BJ (cell line): ENCODE data around the gene KRTAP5-3. TPM values are rescaled to one million over a fixed set of nuclear protein-coding genes. Genes with fewer than 3 reads are reported as not detected.

Source experiments
- CTCF ChIA-PET: fragments of 350-600 bp; formaldehyde crosslinking; extraction: SDS; loops from one replicate; lab custom pipeline; 2021; ENCODE audit warnings: antibody characterized with exemption, inconsistent platforms; lab: Yijun Ruan, JAX
- POLR2A ChIA-PET: fragments of 300-600 bp; sonication (Branson Sonifier 250); formaldehyde crosslinking; extraction: SDS; loops from one replicate; lab custom pipeline; 2021; ENCODE audit warnings: antibody characterized with exemption; lab: Charles Lee
- DNase-seq: peaks from one replicate; pipeline ENCODE4 v3.0.0-alpha.2; 2011; ENCODE audit warnings: low read depth
- H3K27me3 ChIP-seq: 2 replicates; pipeline ENCODE4 v1.6.0; 2011; ENCODE audit warnings: low read length; ENCODE audit not compliant: control insufficient read depth, insufficient read depth
- H3K36me3 ChIP-seq: 2 replicates; pipeline ENCODE4 v1.5.1; 2011; ENCODE audit warnings: low read length; ENCODE audit not compliant: control insufficient read depth, insufficient read depth
- H3K4me3 ChIP-seq: 2 replicates; pipeline ENCODE4 v1.5.1; 2011; ENCODE audit warnings: low read depth, mild to moderate bottlenecking, control low read depth, low read length
- polyA plus RNA-seq: library from polyadenylated mRNA; depleted of rRNA; stranded (reverse); fragments of >200 nt; gene quantifications from 2 replicates; pipeline ENCODE4 v1.2.3, GENCODE V29; 2011
- TF ChIP-seq, protein P1 (sequence below): IDR thresholded peaks from 2 replicates; pipeline ENCODE4 v1.5.1; 2011; ENCODE audit warnings: low read depth, mild to moderate bottlenecking, control low read depth, inconsistent platforms, low read length, moderate library complexity; ENCODE audit not compliant: insufficient read depth

The KRTAP5-3 gene
- polyA plus RNA-seq, 1 experiment: not detected

DNA sequence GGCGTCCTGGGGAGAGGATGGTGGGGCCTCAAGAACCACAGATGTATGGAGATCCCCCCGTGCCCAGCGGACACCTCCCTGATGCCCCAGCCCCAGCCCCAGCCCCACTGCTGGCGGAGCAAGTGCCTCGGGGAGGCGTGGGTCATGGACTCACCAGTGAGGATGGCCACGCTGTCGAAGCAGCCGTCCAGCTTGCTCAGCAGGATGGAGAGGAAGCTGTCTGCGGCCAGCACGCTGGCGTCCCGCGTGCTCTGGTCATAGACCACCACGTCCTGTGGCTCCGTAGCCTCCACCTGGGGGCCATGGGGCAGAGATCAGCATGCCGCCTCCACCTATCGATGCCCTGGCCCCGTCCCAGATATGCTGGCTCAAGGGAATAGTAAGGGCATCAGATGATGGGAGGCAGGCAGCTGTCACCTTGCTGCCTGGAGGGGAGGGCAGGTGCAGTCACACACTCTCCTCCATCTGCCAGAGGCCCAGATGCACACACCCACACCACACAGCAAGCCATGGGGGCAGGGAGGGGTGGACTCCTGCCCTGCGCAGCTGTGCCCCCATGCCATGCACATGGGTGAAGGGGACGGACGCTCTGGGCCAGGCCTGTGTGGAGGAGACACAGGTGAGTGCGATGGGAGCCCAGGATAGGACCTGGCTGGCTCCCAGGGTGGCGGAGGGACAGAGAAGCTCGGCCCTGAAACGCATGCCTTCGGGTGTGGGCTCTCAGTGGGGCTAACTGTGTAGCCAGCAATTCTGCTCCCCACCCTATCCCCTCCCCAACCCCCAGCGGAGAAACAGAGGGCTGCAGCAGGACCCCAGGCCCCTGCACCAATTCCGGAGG, 44.3 kb downstream of the KRTAP5-3 start:
- no peaks in the 10 kb centered on the region for H3K27me3 ChIP-seq
- H3K4me3 ChIP-seq: no peak overlapping the region
- H3K36me3 ChIP-seq: peaks cover 8% of the 10 kb centered on the region
- TF ChIP-seq, protein P1, sequence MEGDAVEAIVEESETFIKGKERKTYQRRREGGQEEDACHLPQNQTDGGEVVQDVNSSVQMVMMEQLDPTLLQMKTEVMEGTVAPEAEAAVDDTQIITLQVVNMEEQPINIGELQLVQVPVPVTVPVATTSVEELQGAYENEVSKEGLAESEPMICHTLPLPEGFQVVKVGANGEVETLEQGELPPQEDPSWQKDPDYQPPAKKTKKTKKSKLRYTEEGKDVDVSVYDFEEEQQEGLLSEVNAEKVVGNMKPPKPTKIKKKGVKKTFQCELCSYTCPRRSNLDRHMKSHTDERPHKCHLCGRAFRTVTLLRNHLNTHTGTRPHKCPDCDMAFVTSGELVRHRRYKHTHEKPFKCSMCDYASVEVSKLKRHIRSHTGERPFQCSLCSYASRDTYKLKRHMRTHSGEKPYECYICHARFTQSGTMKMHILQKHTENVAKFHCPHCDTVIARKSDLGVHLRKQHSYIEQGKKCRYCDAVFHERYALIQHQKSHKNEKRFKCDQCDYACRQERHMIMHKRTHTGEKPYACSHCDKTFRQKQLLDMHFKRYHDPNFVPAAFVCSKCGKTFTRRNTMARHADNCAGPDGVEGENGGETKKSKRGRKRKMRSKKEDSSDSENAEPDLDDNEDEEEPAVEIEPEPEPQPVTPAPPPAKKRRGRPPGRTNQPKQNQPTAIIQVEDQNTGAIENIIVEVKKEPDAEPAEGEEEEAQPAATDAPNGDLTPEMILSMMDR: no peak
- CTCF ChIA-PET: interaction anchor here (0.5 to 3.7 kb wide), 7 partner anchors 10 to 31 kb away, joined by 3 to 25 read pairs (median 3); no protein-coding TSS in a partner anchor
- POLR2A ChIA-PET: no interaction called here
- DNase-seq: no peak

- DNase-seq: no peak
- TF ChIP-seq, protein P1: no peak
- Histone ChIP-seq H3K36me3 (peaks cover 8% of the 10 kb centered on the region), H3K4me3 (no peak overlapping the region), H3K27me3 (no peaks in the 10 kb centered on the region)
- ChIA-PET CTCF (interaction anchor here (0.5 to 3.7 kb wide), 5 partner anchors 10 to 66 kb away, joined by 3 to 24 read pairs (median 3); no protein-coding TSS in a partner anchor), POLR2A (no interaction called here)
Observed at GRCh38 chr11:1563149-1563638, 45.1 kb downstream of the KRTAP5-3 start.

- POLR2A ChIA-PET: no interaction called here
- no peak for DNase-seq
Observed at GRCh38 chr11:1562469-1563148, 45.7 kb downstream of the KRTAP5-3 start.

DNA sequence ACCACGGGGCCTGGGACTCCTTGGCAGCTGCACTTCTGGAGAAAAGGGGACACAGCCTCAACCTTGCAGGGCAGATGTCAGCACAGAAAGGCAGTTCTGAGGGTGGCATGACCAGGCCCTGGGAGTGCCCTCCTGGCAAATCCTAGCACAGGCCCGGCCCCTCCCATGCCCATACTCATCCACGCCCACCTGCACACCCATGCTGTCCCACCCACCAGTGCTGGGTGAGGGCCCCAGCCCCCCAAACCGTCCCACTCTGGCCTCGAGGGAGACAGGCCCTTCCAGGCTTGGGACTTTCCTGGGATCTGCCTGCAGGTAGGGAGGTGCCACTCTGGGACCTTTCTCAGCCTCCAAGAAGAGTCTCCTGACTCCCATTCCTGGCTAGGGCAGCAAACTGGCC, 46.3 kb downstream of the KRTAP5-3 start:
- Histone ChIP-seq H3K27me3 (no peaks in the 10 kb centered on the region), H3K4me3 (no peak overlapping the region), H3K36me3 (peaks cover 9% of the 10 kb centered on the region)
- POLR2A ChIA-PET: no interaction called here
- no peak for DNase-seq
- TF ChIP-seq, protein P1: no peak
- CTCF ChIA-PET: no interaction called here

More at GRCh38 chr11:1562469-1563148, 45.7 kb downstream of the KRTAP5-3 start:
- CTCF ChIA-PET: interaction anchor here (0.6 to 3.7 kb wide), 4 partner anchors 10 to 67 kb away, joined by 3 to 24 read pairs (median 3); no protein-coding TSS in a partner anchor
- Histone ChIP-seq H3K36me3 (peaks cover 9% of the 10 kb centered on the region), H3K4me3 (no peak overlapping the region), H3K27me3 (no peaks in the 10 kb centered on the region)
- TF ChIP-seq, protein P1: no peak

GRCh38 chr11:1561266-1561665, 47.0 kb downstream of the KRTAP5-3 start:
- H3K27me3 ChIP-seq: no peaks in the 10 kb centered on the region
- TF ChIP-seq, protein P1: no peak
- ChIA-PET CTCF (interaction anchor here (6.5 kb wide), 1 partner anchor 14 kb away, joined by 62 read pairs; no protein-coding TSS in a partner anchor), POLR2A (no interaction called here)
- H3K4me3 ChIP-seq: no peak overlapping the region
- no peak for DNase-seq
- peaks cover 9% of the 10 kb centered on the region for H3K36me3 ChIP-seq
